Measurements from ENCODE around the gene THEM5. TPM values are rescaled to one million over a fixed set of nuclear protein-coding genes. Genes with fewer than 3 reads are reported as not detected.

THEM5 gene
- total RNA-seq, 1 experiment from 2014 or later: not detected

- H3K27me3 ChIP-seq (ENCODE audit: insufficient read depth, low read length): no peaks in the 10 kb centered on the region
- POLR2A ChIA-PET: no interaction called here
- peaks cover 17 to 57% of the 10 kb centered on the region in 2 experiments for H3K4me1 ChIP-seq (ENCODE audit: control insufficient read depth in 1 of 2, insufficient read depth in 2 of 2, low read length in 2 of 2)
- TF ChIP-seq ELF1 (IDR thresholded peaks at IDR 0.05; ENCODE audit: borderline replicate concordance, low read depth) (no peak), ATF3 (IDR thresholded peaks at IDR 0.05) (no peak), SIN3A (IDR thresholded peaks at IDR 0.05; ENCODE audit: low read depth) (no peak), POLR2AphosphoS5 (IDR thresholded peaks at IDR 0.05; ENCODE audit: low read depth, low read length) (no peak), SP1 (IDR thresholded peaks at IDR 0.05; ENCODE audit: low read depth) (no peak), EZH2 (IDR thresholded peaks at IDR 0.05) (no peak), ZFX (IDR thresholded peaks at IDR 0.05) (no peak), TCF7L2 (IDR thresholded peaks at IDR 0.05; ENCODE audit: borderline replicate concordance, extremely low read depth, insufficient read depth, insufficient read length) (no peak), CTCF (IDR thresholded peaks at IDR 0.05 in 2 of 3, conservative IDR thresholded peaks at IDR 0.05 in 1 of 3; ENCODE audit: borderline replicate concordance in 1 of 3, insufficient read depth in 1 of 3, low read depth in 2 of 3, low read length in 2 of 3) (no peak), ZBTB33 (IDR thresholded peaks at IDR 0.05; ENCODE audit: extremely low read depth, insufficient replicate concordance, low read length) (no peak), YY1 (IDR thresholded peaks at IDR 0.05; ENCODE audit: extremely low read depth, insufficient replicate concordance, low read depth, low read length) (no peak), RAD21 (IDR thresholded peaks at IDR 0.05; ENCODE audit: low read depth) (no peak), REST (IDR thresholded peaks at IDR 0.05; ENCODE audit: low read depth) (no peak), MAX (IDR thresholded peaks at IDR 0.05) (no peak), POLR2A (IDR thresholded peaks at IDR 0.05; ENCODE audit: borderline replicate concordance, extremely low read depth, insufficient read depth, insufficient read length) (no peak), FOSL1 (IDR thresholded peaks at IDR 0.05; ENCODE audit: low read depth) (no peak), ZNF274 (IDR thresholded peaks at IDR 0.05; ENCODE audit: low read depth, low read length) (no peak)
- ATAC-seq (no peak), DNase-seq (ENCODE audit: low read depth, low spot score) (no peak)
- no peak overlapping the region for H3K9ac ChIP-seq (ENCODE audit: low read length)
- CTCF ChIA-PET: no interaction called here
- no peaks in the 10 kb centered on the region for H4K20me1 ChIP-seq (ENCODE audit: insufficient read depth)
- no peaks in the 10 kb centered on the region for H3K79me2 ChIP-seq (ENCODE audit: insufficient read depth, low read length)
- no peaks in the 10 kb centered on the region for H3K9me3 ChIP-seq (ENCODE audit: control insufficient read depth in 1 of 2, insufficient read depth in 1 of 2, low read depth in 1 of 2, low read length in 2 of 2)
- H2AFZ ChIP-seq (ENCODE audit: low read depth, low read length, poor library complexity, severe bottlenecking): no peak overlapping the region
- H3K4me2 ChIP-seq (ENCODE audit: low read length): no peak overlapping the region
- no peaks in the 10 kb centered on the region for H3K36me3 ChIP-seq (ENCODE audit: control insufficient read depth in 1 of 2, insufficient read depth in 2 of 2, low read length in 2 of 2)
- RAD21 ChIA-PET (ENCODE audit: low non-redundant PET in 1 of 2, low total read pairs in 2 of 2, uncharacterized antibody in 2 of 2, unreplicated experiment in 2 of 2): no interaction called here
- no peaks in the 10 kb centered on the region for H3K9me2 ChIP-seq (ENCODE audit: insufficient read depth)
- H3K4me3 ChIP-seq (replicated peaks in 1 of 2; ENCODE audit: low read depth in 1 of 2, low read length in 2 of 2): no peak overlapping the region
- H3K27ac ChIP-seq (ENCODE audit: low read depth, low read length): no peak overlapping the region
- intact Hi-C loops (cut with micrococcal nuclease): no loop called here
- BruUV-seq (replicated peaks): no TSS peak
These were observed 20.2 kb downstream of the THEM5 start for GRCh38 chr1:151833172-151833900.
